Measurements from ENCODE around the gene CAPN9. TPM values are rescaled to one million over a fixed set of nuclear protein-coding genes. Genes with fewer than 3 reads are reported as not detected.

CAPN9 gene
- total and polyA plus RNA-seq, 2 donors from 2014 or later, result 0.41 TPM; not detected in 1

GRCh38 chr1:230814949-230815692, 67.9 kb downstream of the CAPN9 start:
- Histone ChIP-seq H3K4me3 (ENCODE audit: low read length in 3 of 3) (no peak overlapping the region), H3K27me3 (ENCODE audit: control insufficient read depth, insufficient read depth, low read length) (no peaks in the 10 kb centered on the region), H3K36me3 (ENCODE audit: control insufficient read depth in 2 of 3, insufficient read depth in 3 of 3, low read length in 3 of 3) (no peaks in the 10 kb centered on the region), H3K9ac (ENCODE audit: low read length in 3 of 3) (no peak overlapping the region), H3K9me3 (ENCODE audit: control insufficient read depth in 2 of 3, insufficient read depth in 1 of 3, low read length in 3 of 3) (no peaks in the 10 kb centered on the region), H3K27ac (ENCODE audit: low read depth in 2 of 2, low read length in 2 of 2) (no peak overlapping the region), H3K4me1 (ENCODE audit: control insufficient read depth in 2 of 3, insufficient read depth in 2 of 3, low read depth in 1 of 3, low read length in 3 of 3) (no peaks in the 10 kb centered on the region)
- DNase-seq (no peak), FAIRE-seq (no peak)
- no peak for TF ChIP-seq CTCF (IDR thresholded peaks at IDR 0.05; ENCODE audit: borderline replicate concordance, extremely low read depth, insufficient read depth)
- intact Hi-C loops (cut with DNase I), result no loop called here

DNA sequence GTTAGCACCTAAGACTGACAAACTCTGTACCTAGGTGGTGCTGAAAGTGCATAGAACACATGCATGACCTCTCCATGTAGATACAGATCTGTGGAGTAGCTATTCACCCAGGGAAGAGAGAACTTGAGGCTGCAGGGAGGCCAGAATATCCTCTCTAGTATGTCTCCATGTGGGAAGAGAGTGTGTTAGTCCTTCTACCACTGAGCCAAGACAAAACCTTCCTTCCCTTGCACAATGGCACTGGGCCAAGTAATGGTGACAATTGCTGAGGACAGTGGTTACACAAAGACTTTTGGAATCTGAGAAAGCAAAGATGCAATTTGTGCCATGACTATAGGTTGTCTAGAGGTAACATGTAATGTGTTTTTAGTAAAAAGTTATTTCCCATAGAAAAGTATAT, 68.8 kb downstream of the CAPN9 start:
- Histone ChIP-seq H3K4me1 (ENCODE audit: control insufficient read depth in 2 of 3, insufficient read depth in 2 of 3, low read depth in 1 of 3, low read length in 3 of 3) (no peaks in the 10 kb centered on the region), H3K36me3 (ENCODE audit: control insufficient read depth in 2 of 3, insufficient read depth in 3 of 3, low read length in 3 of 3) (no peaks in the 10 kb centered on the region), H3K9me3 (ENCODE audit: control insufficient read depth in 2 of 3, insufficient read depth in 1 of 3, low read length in 3 of 3) (no peaks in the 10 kb centered on the region), H3K9ac (ENCODE audit: low read length in 3 of 3) (no peak overlapping the region), H3K27me3 (ENCODE audit: control insufficient read depth, insufficient read depth, low read length) (no peaks in the 10 kb centered on the region), H3K27ac (ENCODE audit: low read depth in 2 of 2, low read length in 2 of 2) (no peak overlapping the region), H3K4me3 (ENCODE audit: low read length in 3 of 3) (no peak overlapping the region)
- intact Hi-C loops (cut with DNase I), result no loop called here
- no peak for DNase-seq
- FAIRE-seq, result no peak
- TF ChIP-seq CTCF (IDR thresholded peaks at IDR 0.05; ENCODE audit: borderline replicate concordance, extremely low read depth, insufficient read depth), result no peak

GRCh38 chr1:230818367-230818766, 71.2 kb downstream of the CAPN9 start:
- no peak overlapping the region for H3K4me3 ChIP-seq (ENCODE audit: low read length in 3 of 3)
- H3K27ac ChIP-seq (ENCODE audit: low read depth in 2 of 2, low read length in 2 of 2), result no peak overlapping the region
- no peaks in the 10 kb centered on the region for H3K4me1 ChIP-seq (ENCODE audit: control insufficient read depth in 2 of 3, insufficient read depth in 2 of 3, low read depth in 1 of 3, low read length in 3 of 3)
- H3K27me3 ChIP-seq (ENCODE audit: control insufficient read depth, insufficient read depth, low read length), result no peaks in the 10 kb centered on the region
- no peak for DNase-seq
- no peaks in the 10 kb centered on the region for H3K36me3 ChIP-seq (ENCODE audit: control insufficient read depth in 2 of 3, insufficient read depth in 3 of 3, low read length in 3 of 3)
- no peak for FAIRE-seq
- no peaks in the 10 kb centered on the region for H3K9me3 ChIP-seq (ENCODE audit: control insufficient read depth in 2 of 3, insufficient read depth in 1 of 3, low read length in 3 of 3)
- intact Hi-C loops (cut with DNase I), result no loop called here
- no peak for TF ChIP-seq CTCF (IDR thresholded peaks at IDR 0.05; ENCODE audit: borderline replicate concordance, extremely low read depth, insufficient read depth)
- H3K9ac ChIP-seq (ENCODE audit: low read length in 3 of 3), result no peak overlapping the region

- H3K4me3 ChIP-seq (ENCODE audit: low read length in 3 of 3), result no peak overlapping the region
- DNase-seq, result no peak
- no peaks in the 10 kb centered on the region for H3K27me3 ChIP-seq (ENCODE audit: control insufficient read depth, insufficient read depth, low read length)
- no peak overlapping the region for H3K27ac ChIP-seq (ENCODE audit: low read depth in 2 of 2, low read length in 2 of 2)
- no peaks in the 10 kb centered on the region for H3K9me3 ChIP-seq (ENCODE audit: control insufficient read depth in 2 of 3, insufficient read depth in 1 of 3, low read length in 3 of 3)
- intact Hi-C loops (cut with DNase I), result no loop called here
- TF ChIP-seq CTCF (IDR thresholded peaks at IDR 0.05; ENCODE audit: borderline replicate concordance, extremely low read depth, insufficient read depth), result no peak
- H3K36me3 ChIP-seq (ENCODE audit: control insufficient read depth in 2 of 3, insufficient read depth in 3 of 3, low read length in 3 of 3), result no peaks in the 10 kb centered on the region
- no peaks in the 10 kb centered on the region for H3K4me1 ChIP-seq (ENCODE audit: control insufficient read depth in 2 of 3, insufficient read depth in 2 of 3, low read depth in 1 of 3, low read length in 3 of 3)
- no peak for FAIRE-seq
- no peak overlapping the region for H3K9ac ChIP-seq (ENCODE audit: low read length in 3 of 3)
Observed at GRCh38 chr1:230818901-230819300, 71.7 kb downstream of the CAPN9 start.
